Measurements from ENCODE around the gene TIMP2.
"Not testable (repeated sequence)": the region's sequence is repeated elsewhere in the genome, so short reads cannot be mapped to it uniquely, and the experiment has no call there.

The TIMP2 gene

GRCh38 chr17:78951967-78952551, 26.9 kb upstream of the TIMP2 start:
- Histone ChIP-seq H3K4me3 (ENCODE audit: severe bottlenecking) (no peak overlapping the region), H3K9me3 (ENCODE audit: severe bottlenecking) (no peaks in the 10 kb centered on the region), H3K27ac (ENCODE audit: poor library complexity, severe bottlenecking) (no peak overlapping the region), H3K27me3 (ENCODE audit: insufficient read depth, poor library complexity, severe bottlenecking) (no peaks in the 10 kb centered on the region), H3K4me1 (ENCODE audit: insufficient read depth, poor library complexity, severe bottlenecking) (no peaks in the 10 kb centered on the region), H3K36me3 (ENCODE audit: low read depth) (no peaks in the 10 kb centered on the region)
- DNase-seq (ENCODE audit: low spot score) (no peak), ATAC-seq (ENCODE audit: low read depth) (no peak)
- TF ChIP-seq, protein P1, sequence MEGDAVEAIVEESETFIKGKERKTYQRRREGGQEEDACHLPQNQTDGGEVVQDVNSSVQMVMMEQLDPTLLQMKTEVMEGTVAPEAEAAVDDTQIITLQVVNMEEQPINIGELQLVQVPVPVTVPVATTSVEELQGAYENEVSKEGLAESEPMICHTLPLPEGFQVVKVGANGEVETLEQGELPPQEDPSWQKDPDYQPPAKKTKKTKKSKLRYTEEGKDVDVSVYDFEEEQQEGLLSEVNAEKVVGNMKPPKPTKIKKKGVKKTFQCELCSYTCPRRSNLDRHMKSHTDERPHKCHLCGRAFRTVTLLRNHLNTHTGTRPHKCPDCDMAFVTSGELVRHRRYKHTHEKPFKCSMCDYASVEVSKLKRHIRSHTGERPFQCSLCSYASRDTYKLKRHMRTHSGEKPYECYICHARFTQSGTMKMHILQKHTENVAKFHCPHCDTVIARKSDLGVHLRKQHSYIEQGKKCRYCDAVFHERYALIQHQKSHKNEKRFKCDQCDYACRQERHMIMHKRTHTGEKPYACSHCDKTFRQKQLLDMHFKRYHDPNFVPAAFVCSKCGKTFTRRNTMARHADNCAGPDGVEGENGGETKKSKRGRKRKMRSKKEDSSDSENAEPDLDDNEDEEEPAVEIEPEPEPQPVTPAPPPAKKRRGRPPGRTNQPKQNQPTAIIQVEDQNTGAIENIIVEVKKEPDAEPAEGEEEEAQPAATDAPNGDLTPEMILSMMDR (IDR thresholded peaks at IDR 0.05; ENCODE audit: poor library complexity, severe bottlenecking): no peak

- Histone ChIP-seq H3K9me3 (ENCODE audit: severe bottlenecking) (no peaks in the 10 kb centered on the region), H3K36me3 (ENCODE audit: low read depth) (no peaks in the 10 kb centered on the region), H3K4me1 (ENCODE audit: insufficient read depth, poor library complexity, severe bottlenecking) (no peaks in the 10 kb centered on the region), H3K4me3 (ENCODE audit: severe bottlenecking) (no peak overlapping the region), H3K27me3 (ENCODE audit: insufficient read depth, poor library complexity, severe bottlenecking) (no peaks in the 10 kb centered on the region), H3K27ac (ENCODE audit: poor library complexity, severe bottlenecking) (no peak overlapping the region)
- DNase-seq (ENCODE audit: low spot score) (no peak), ATAC-seq (ENCODE audit: low read depth) (no peak)
- TF ChIP-seq, protein P1 (IDR thresholded peaks at IDR 0.05; ENCODE audit: poor library complexity, severe bottlenecking): no peak
These were observed 25.7 kb upstream of the TIMP2 start for GRCh38 chr17:78950870-78951269.

DNA sequence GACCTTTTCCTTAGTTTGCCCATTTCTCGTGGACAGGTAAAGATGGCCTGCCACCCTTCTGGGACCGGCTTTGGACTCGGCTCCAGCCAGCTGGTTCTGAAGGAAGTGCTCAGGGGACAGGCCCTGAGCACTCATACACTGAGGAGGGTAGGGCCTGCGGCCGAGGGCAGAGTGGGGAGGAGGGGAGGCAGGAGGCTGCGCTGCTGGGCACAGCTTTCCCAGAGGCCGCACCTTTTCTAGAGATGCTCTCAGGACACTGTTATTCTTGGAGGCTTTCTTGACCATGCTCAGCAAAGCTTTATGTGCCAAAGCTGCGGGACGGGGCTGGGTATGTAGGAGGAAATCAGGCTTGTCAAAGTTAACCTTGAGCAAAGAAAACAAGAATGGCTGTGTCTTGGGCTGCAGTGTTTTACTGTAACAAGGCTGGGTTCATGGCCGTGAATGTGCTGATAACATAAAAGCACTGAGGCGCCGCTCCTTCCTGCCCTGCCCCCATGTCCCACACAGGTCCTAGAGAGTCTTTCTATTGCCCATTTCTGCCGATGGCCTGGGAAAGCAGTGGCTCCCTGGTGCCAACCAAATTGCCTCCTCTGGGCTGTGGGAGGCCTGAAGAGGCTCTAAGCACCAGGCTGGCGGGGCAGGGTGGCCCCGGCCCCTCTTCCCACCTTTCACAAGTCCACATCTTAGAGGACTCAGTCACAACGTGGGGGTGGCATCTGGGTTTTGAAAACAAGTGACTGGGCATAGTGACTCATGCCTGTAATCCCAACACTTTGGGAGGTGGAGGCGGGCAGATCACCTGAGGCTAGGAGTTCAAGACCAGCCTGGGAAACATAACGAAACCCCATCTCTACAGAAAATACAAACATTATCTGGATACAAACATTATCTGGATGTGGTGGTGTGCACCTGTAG, 22.3 kb upstream of the TIMP2 start:
- ATAC-seq (ENCODE audit: low read depth): no peak
- Histone ChIP-seq H3K9me3 (ENCODE audit: severe bottlenecking) (no peaks in the 10 kb centered on the region), H3K27ac (ENCODE audit: poor library complexity, severe bottlenecking) (no peak overlapping the region), H3K36me3 (ENCODE audit: low read depth) (no peaks in the 10 kb centered on the region), H3K27me3 (ENCODE audit: insufficient read depth, poor library complexity, severe bottlenecking) (no peaks in the 10 kb centered on the region), H3K4me3 (ENCODE audit: severe bottlenecking) (no peak overlapping the region), H3K4me1 (ENCODE audit: insufficient read depth, poor library complexity, severe bottlenecking) (no peaks in the 10 kb centered on the region)
- TF ChIP-seq, protein P1 (IDR thresholded peaks at IDR 0.05; ENCODE audit: poor library complexity, severe bottlenecking): no peak
- no peak for DNase-seq (ENCODE audit: low spot score)

DNA sequence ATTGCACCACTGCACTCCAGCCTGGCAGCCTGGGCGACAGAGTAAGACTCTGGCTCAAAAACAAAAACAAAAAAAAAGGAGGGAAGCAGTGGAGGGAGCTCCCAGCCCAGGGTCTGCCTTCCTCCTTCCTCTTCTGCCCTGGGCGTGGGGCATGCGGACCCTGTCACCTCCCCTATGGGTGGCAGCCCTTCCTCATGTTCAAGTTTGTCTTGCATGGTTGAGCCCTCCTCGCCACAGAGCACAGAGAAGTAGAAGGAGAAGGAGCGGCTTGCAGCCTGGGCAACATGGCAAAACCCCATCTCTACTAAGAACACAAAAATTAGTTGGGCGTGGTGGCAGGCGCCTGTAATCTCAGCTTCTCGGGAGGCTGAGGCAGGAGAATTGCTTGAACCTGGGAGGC, 21.4 kb upstream of the TIMP2 start:
- TF ChIP-seq, protein P1 (IDR thresholded peaks at IDR 0.05; ENCODE audit: poor library complexity, severe bottlenecking): no peak
- H3K36me3 ChIP-seq (ENCODE audit: low read depth): no peaks in the 10 kb centered on the region
- H3K4me3 ChIP-seq (ENCODE audit: severe bottlenecking): no peak overlapping the region
- no peaks in the 10 kb centered on the region for H3K9me3 ChIP-seq (ENCODE audit: severe bottlenecking)
- DNase-seq (ENCODE audit: low spot score) (no peak), ATAC-seq (ENCODE audit: low read depth) (no peak)
- H3K27me3 ChIP-seq (ENCODE audit: insufficient read depth, poor library complexity, severe bottlenecking): no peaks in the 10 kb centered on the region
- no peak overlapping the region for H3K27ac ChIP-seq (ENCODE audit: poor library complexity, severe bottlenecking)
- no peaks in the 10 kb centered on the region for H3K4me1 ChIP-seq (ENCODE audit: insufficient read depth, poor library complexity, severe bottlenecking)

DNA sequence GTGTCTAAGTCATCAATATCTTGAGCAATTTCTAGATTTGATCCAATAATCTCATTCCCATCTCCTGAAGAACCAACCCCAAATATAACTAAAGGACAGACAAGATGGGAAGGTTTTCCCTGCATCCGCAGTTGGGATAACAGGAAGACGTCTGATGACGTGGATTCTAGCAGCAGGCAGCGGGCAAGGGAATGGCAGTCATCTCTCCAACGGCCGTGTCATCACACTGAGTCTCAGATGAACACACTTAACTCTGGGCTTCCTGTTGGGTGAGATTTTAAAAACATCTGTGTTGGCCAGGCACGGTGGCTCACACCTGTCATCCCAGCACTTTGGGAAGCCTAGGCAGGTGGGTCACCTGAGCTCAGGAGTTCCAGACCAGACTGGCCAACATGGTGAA, 20.9 kb upstream of the TIMP2 start:
- H3K4me1 ChIP-seq (ENCODE audit: insufficient read depth, poor library complexity, severe bottlenecking): no peaks in the 10 kb centered on the region
- no peak for DNase-seq (ENCODE audit: low spot score)

GRCh38 chr17:78945455-78945854, 20.3 kb upstream of the TIMP2 start:
- H3K27me3 ChIP-seq (ENCODE audit: insufficient read depth, poor library complexity, severe bottlenecking); H3K4me1 ChIP-seq (ENCODE audit: insufficient read depth, poor library complexity, severe bottlenecking); H3K36me3 ChIP-seq (ENCODE audit: low read depth); H3K9me3 ChIP-seq (ENCODE audit: severe bottlenecking); DNase-seq (ENCODE audit: low spot score); ATAC-seq (ENCODE audit: low read depth); H3K27ac ChIP-seq (ENCODE audit: poor library complexity, severe bottlenecking); H3K4me3 ChIP-seq (ENCODE audit: severe bottlenecking): not testable (repeated sequence)

More for the DNA sequence above, 20.9 kb upstream of the TIMP2 start:
- Histone ChIP-seq H3K4me3 (ENCODE audit: severe bottlenecking) (no peak overlapping the region), H3K27ac (ENCODE audit: poor library complexity, severe bottlenecking) (no peak overlapping the region), H3K36me3 (ENCODE audit: low read depth) (no peaks in the 10 kb centered on the region), H3K9me3 (ENCODE audit: severe bottlenecking) (no peaks in the 10 kb centered on the region), H3K27me3 (ENCODE audit: insufficient read depth, poor library complexity, severe bottlenecking) (no peaks in the 10 kb centered on the region)
- TF ChIP-seq, protein P1 (IDR thresholded peaks at IDR 0.05; ENCODE audit: poor library complexity, severe bottlenecking): no peak
- ATAC-seq (ENCODE audit: low read depth): no peak

Measured in RWPE2 (cell line).